Peyer's patch (tissue), 4 donors: ENCODE measurements around the gene P2RY13.

Source experiments
- CTCF ChIP-seq, 6 experiments: fragments of 450-650 bp in 4 of 6; fragments of 200-600 bp in 2 of 6; sonication (generic) in 1 of 6; IDR thresholded peaks; one replicate each; pipeline ENCODE4 v1.5.1; 2017 to 2019; ENCODE audit warnings: antibody characterized with exemption in 6 of 6, mild to moderate bottlenecking in 3 of 6, moderate library complexity in 1 of 6
- POLR2A ChIP-seq, 2 donors: fragments of 450-650 bp; IDR thresholded peaks; one replicate each; pipeline ENCODE4 v1.5.1; 2017; ENCODE audit warnings: antibody characterized with exemption in 2 of 2, mild to moderate bottlenecking in 2 of 2, moderate library complexity in 2 of 2

- TF ChIP-seq CTCF (IDR thresholded peaks at IDR 0.05): no peak
- no peak for TF ChIP-seq POLR2A (IDR thresholded peaks at IDR 0.05)
Measured at GRCh38 chr3:151330379-151330778, 1.0 kb upstream of the P2RY13 start.
